Measurements from ENCODE around the gene GPR15LG.
"Not testable (repeated sequence)": the region's sequence is repeated elsewhere in the genome, so short reads cannot be mapped to it uniquely, and the experiment has no call there.

DNA sequence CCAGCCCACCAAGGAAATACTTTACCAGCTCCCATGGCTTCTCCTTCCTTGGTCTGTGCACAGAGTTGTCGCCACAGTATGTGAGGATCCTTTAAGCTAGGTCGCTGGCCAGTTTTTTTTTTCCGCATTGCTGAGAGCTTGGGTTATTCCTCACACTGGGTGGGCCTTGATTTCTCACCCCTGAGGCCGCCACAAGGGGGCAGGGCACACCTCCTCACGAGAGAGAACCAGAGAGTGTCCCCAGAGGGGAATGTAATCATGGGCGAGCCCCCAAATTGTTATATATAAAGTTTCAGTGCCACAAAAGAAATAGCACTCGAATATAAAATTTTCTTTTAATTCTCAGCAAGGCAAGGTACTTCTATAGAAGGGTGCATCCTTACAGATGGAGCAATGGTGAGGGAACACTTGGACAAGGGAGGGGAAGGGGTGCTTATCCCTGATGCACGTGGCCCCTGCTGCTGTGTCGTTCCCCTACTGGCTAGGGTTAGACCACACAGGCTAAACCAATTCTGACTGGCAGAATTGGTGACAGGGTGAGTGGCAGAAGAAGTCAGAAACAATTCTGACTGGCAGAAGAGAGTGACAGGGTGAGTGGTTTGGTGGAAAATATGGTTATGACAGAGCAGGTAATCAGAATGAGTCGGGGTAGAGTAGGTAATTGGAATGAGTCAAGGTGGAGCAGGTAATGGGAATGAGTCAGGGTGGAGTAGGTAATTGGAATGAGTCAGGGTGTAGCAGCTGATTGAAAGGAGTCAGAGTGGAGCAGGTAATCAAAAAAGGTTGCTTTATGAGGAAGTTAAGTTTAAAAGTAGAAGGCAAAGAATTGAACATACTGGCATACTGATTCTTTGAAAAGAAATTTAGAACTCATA is 47.5 kb upstream of the GPR15LG start:
- not testable (repeated sequence) for TF ChIP-seq EZH2 (IDR thresholded peaks at IDR 0.05; ENCODE audit: borderline replicate concordance); EZH2phosphoT487 (IDR thresholded peaks at IDR 0.05; ENCODE audit: low read depth, severe bottlenecking, unreplicated experiment)
- TF ChIP-seq, protein P1, sequence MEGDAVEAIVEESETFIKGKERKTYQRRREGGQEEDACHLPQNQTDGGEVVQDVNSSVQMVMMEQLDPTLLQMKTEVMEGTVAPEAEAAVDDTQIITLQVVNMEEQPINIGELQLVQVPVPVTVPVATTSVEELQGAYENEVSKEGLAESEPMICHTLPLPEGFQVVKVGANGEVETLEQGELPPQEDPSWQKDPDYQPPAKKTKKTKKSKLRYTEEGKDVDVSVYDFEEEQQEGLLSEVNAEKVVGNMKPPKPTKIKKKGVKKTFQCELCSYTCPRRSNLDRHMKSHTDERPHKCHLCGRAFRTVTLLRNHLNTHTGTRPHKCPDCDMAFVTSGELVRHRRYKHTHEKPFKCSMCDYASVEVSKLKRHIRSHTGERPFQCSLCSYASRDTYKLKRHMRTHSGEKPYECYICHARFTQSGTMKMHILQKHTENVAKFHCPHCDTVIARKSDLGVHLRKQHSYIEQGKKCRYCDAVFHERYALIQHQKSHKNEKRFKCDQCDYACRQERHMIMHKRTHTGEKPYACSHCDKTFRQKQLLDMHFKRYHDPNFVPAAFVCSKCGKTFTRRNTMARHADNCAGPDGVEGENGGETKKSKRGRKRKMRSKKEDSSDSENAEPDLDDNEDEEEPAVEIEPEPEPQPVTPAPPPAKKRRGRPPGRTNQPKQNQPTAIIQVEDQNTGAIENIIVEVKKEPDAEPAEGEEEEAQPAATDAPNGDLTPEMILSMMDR (IDR thresholded peaks at IDR 0.05; ENCODE audit: poor library complexity) = not testable (repeated sequence)
